ENCODE results near the gene ACP5.

ACP5 gene

DNA sequence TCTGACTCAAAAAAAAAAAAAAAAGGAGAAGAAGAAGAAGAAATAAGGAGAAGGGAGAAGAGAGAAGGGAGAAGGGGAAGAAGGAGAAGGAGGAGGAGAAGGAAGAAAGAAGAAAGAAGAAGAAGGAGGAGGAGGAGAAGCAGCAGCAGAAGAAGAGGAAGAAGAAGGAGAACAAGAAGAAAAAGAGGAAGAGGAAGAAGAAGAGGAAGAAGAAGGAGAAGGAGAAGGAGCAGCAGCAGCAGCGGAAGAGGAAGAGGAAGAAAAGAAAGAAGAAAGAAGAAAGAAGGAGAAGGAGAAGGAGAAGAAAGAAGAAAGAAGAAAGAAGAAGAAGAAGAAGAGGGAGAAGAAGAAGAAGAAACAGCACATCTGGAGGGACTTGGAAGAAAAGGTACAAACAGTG lies 42.9 kb downstream of the ACP5 start:
- peak overlapping the region; percentile 46 for H3K27ac Mint-ChIP-seq (ENCODE audit: low read depth)
- H3K36me3 Mint-ChIP-seq (ENCODE audit: insufficient read depth) = no peaks in the 10 kb centered on the region
- peak overlapping the region; percentile 3 for H3K4me3 Mint-ChIP-seq

GRCh38 chr19:11530432-11530831 lies 47.0 kb downstream of the ACP5 start:
- H3K4me1 Mint-ChIP-seq = peaks cover 30% of the 10 kb centered on the region
- ATAC-seq (replicated peaks; ENCODE audit: extremely low read depth, poor library complexity, severe bottlenecking) (no peak), DNase-seq (ENCODE audit: low spot score in 2 of 2) (no peak)
- peaks cover 8% of the 10 kb centered on the region for H3K36me3 Mint-ChIP-seq (ENCODE audit: insufficient read depth)
- no peaks in the 10 kb centered on the region for H3K9me3 Mint-ChIP-seq
- no peak overlapping the region for H3K27ac Mint-ChIP-seq (ENCODE audit: low read depth)
- H3K4me3 Mint-ChIP-seq = no peak overlapping the region
- no peaks in the 10 kb centered on the region for H3K27me3 Mint-ChIP-seq

More for the DNA sequence above, 42.9 kb downstream of the ACP5 start:
- H3K4me1 Mint-ChIP-seq = peaks cover 13% of the 10 kb centered on the region
- DNase-seq (ENCODE audit: low spot score in 2 of 2) (no peak), ATAC-seq (replicated peaks; ENCODE audit: extremely low read depth, poor library complexity, severe bottlenecking) (no peak)
- peaks cover 12% of the 10 kb centered on the region for H3K27me3 Mint-ChIP-seq
- H3K9me3 Mint-ChIP-seq = no peaks in the 10 kb centered on the region

- ATAC-seq (replicated peaks; ENCODE audit: extremely low read depth, poor library complexity, severe bottlenecking) = peak; percentile 99
- Mint-ChIP-seq H3K27ac (ENCODE audit: low read depth) (peak within 1 kb of the TSS; percentile 91), H3K9me3 (no peaks in the 10 kb centered on the region), H3K4me3 (peak within 1 kb of the TSS; percentile 95), H3K36me3 (ENCODE audit: insufficient read depth) (peaks cover 13% of the 10 kb centered on the region), H3K27me3 (no peaks in the 10 kb centered on the region), H3K4me1 (peaks cover 22% of the 10 kb centered on the region)
- DNase-seq (ENCODE audit: low spot score in 2 of 2) = peak; percentile 83 to 88
Observed at GRCh38 chr19:11528551-11529341, 48.7 kb downstream of the ACP5 start, which contains the start of gene ECSIT. ECSIT (minus strand) TSS chr19:11529134; CDS start chr19:11519170, 9,964 bp downstream.
